HG03135 (cell line): ENCODE data around the gene DCAF8L2.
"Not testable (repeated sequence)": the region's sequence is repeated elsewhere in the genome, so short reads cannot be mapped to it uniquely, and the experiment has no call there.

Experiments used
- ATAC-seq: cut with Tn5 transposase; IDR thresholded peaks from one replicate; pipeline ENCODE4 v1.9.1; 2021; ENCODE audit warnings: mild to moderate bottlenecking, moderate library complexity; ENCODE audit not compliant: unreplicated experiment

The DCAF8L2 gene

GRCh38 chrX:27590044-27590443 is at the start of gene DCAF8L2:
TSS of gene DCAF8L2 (plus strand) at chrX:27590344. CDS start at chrX:27746896, 156,552 bp downstream.
- no peak for ATAC-seq

GRCh38 chrX:27541161-27541560 is 49.0 kb upstream of the DCAF8L2 start:
- not testable (repeated sequence) for ATAC-seq

DNA sequence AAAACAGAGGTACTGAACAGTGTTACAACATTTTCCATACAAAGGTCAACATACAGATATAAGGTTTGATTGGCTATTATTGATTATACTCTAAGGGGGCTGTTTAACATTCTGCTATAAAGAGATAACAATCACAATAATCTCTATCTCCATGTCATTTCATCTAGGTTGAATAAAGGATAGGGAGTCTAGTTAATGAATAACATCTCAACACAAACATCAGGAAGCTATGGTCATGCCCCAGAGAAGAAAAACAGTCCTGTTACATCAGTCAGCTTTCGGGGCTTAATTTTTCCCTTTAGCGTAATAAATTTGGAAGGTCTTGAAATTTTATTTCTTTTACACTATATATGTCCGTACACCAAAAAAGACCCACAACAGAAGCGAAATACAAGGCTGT is 41.5 kb upstream of the DCAF8L2 start:
- no peak for ATAC-seq

DNA sequence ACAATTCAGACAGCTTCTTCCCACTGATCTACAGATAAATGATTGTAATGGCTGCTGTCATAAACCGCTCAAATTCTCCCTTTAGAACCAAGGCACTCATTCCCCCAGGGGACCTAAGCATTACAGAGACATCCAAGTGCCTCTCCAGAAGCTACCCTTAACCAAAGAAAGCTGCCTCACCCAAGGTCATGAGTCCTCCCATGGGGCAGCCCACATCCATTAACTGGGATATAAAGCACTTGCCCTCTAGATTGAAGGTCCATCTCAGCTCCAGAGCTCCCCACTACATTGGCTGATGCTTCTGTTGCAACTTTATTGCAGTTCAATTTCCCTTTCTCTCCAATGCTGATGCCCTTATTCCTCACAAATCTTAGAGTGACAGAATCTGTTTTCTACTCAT is 40.5 kb upstream of the DCAF8L2 start:
- no peak for ATAC-seq

GRCh38 chrX:27555514-27555913 is 34.6 kb upstream of the DCAF8L2 start:
- no peak for ATAC-seq

GRCh38 chrX:27565992-27566391 is 24.2 kb upstream of the DCAF8L2 start:
- no peak for ATAC-seq

- ATAC-seq = no peak
Measured at GRCh38 chrX:27571164-27571563, 19.0 kb upstream of the DCAF8L2 start.

- ATAC-seq = no peak
Measured at GRCh38 chrX:27575565-27575964, 14.6 kb upstream of the DCAF8L2 start.

DNA sequence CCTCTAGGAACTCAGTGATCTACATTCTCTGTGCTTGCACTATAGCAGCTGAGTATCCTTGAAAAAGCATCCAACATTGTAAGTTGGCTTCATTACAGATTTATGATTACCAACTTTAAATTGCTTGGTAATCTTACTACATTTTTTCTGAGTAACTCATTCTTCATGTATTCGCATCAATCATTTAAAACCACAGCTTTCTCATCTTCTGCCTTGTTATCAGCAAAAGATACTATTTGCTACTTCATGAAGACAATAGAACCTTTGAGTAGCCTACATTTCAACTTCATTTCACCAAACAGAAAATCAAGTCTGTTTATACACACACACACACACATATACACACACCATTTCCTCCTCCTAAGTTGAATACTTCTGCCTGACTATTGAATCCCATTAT is 6.2 kb upstream of the DCAF8L2 start:
- ATAC-seq = no peak

DNA sequence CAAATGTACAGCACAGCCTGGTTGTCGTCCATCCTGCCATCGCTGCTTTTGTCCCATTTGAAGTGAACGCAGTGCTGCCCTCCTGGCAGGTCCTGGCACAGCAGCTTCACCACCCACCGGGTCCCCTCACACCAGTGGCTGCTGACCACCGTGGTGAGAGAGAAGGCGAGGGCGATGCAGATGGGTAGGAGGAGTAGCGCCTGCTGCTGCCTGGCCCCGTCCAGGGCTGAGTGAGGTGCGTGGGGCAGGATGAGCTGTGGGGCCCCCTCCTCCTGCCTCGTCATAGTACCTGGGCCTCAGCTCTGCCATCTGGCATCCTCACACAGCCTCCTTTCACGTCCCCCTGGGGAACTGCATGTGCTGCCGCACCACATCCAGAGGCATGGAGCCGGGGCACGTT is 1.8 kb downstream of the DCAF8L2 start:
- ATAC-seq = no peak

- ATAC-seq = no peak
Measured at GRCh38 chrX:27597508-27597907, 7.4 kb downstream of the DCAF8L2 start.

DNA sequence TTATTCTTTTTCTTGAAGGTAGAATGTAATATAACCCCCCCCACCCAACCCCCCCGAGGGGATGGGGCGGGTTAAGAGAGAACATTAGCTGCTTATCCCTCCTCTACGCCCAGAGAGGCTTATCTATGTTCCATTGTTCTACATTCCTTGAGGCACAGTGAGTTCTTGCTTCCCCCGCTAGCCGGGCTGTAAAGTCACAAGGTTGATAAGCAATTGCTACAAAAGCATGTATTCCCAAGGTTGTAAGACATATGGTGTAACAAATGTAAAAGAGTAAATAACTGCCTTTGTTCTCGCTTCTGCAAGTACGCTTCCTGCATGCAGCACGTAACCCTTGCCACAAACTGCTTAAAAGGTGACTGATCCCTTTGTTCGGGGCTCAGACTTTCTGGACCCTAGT is 8.2 kb downstream of the DCAF8L2 start:
- ATAC-seq = no peak

GRCh38 chrX:27599928-27600327 is 9.8 kb downstream of the DCAF8L2 start:
- no peak for ATAC-seq

DNA sequence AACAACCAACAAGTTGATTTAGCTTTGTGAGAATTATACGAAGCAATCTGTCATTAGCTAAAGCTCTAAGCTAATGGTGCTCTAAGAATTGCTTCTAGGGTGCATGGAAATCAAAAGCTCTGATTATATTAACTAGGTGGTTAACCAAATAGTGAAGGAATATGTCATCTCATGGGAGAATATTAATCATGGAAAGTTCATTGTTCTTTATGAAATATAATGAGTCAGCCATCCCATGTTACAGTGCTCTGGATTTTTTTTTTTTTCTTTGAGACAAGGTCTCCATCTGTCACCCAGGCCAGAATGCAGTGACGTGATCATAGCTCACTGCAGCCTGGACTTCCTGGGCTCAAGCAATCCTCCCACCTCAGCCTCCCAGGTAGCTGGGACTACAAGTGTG is 10.5 kb downstream of the DCAF8L2 start:
- no peak for ATAC-seq

DNA sequence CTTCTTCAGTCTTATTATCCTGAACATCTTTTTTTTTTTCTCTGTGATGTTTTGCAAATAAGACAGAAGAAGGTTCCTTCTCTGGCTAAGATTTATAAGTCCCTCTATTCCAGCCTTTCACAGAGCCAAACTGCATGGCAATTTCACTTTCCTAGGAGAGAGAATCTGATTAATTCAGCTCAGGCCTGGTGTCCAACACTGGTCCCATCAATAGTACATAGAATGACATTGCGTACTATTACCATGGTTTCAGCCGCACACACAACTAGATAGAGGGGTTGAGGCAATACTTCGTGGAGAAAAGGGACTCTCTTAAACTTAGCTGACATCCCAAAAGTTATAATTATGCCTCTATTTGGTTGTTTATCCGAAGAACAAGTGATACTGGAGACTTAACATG is 18.5 kb downstream of the DCAF8L2 start:
- no peak for ATAC-seq

DNA sequence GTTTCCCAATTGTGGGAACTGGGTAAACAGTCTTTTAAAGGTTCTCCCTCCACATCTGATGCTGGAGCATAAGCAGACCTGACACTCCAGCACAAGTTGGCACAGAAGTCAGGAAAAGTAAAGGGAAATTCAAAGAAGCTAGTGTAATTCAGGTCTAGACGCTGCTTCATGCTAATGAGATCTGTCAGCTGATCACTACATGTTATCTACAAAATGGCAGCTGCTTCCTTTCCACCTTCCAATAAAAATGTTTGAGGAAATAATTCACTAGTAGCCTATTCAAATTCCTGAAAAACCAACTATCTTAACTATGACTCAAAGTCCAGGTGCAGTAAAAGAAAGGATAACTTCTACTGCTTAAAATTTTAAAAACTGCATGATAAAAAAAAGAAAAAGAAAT is 29.3 kb downstream of the DCAF8L2 start:
- ATAC-seq = no peak

DNA sequence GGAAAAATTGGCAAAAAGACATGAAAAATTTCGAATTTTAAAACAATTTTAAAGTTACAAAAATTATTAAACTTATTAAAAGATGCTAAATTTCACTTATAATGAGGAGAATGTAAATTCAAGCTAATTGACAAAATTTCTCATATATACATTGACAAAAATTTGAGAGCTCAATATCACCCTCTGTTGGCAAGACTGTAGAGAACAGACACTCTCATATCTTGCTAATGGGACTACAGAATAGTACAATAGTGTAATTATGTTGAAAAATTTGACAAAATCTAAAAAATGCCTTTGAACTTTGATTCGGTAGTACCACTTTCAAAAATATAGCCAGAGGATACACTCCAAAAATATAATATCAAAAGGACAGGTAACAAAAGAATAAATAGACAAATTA is 29.8 kb downstream of the DCAF8L2 start:
- no peak for ATAC-seq

DNA sequence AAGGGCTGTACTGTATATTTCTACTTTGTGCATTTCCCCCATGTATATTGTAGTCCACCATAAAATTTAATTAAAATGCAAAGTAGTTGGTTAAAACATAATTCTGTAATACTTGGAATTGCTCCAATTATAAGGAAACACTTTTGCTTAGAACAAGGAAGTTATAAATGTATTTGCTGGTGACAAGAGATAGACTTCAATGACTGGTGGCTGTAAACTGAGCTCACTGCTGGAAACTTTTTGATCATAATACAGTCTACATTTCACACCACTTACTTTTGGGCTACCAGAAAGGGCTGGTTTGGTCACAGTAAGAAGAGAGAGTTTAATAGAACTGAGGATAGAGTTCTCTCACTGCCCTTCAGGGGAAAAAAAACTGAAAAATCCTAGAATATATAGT is 32.7 kb downstream of the DCAF8L2 start:
- no peak for ATAC-seq

- no peak for ATAC-seq
Measured at GRCh38 chrX:27626066-27626465, 35.9 kb downstream of the DCAF8L2 start.

- ATAC-seq = no peak
Measured at GRCh38 chrX:27633328-27633727, 43.2 kb downstream of the DCAF8L2 start.

DNA sequence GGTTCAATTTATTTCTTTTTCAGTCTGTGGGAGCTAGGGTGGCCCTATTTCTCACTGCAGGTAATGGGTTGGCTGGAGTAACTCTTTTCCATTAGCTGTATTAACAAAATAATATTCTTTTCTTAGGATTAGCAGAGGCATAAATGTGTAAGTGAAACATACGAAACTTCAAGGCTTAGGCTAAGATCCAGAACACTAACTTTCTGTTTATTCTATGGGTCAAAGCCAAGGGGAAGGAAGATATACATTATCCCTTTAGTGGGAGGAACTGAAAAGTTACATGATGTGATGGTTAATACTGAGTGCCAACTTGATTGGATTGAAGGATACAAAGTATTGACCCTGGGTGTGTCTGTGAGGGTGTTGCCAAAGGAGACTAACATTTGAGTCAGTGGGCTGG is 66.4 kb downstream of the DCAF8L2 start:
- no peak for ATAC-seq

GRCh38 chrX:27660878-27661277 is 70.7 kb downstream of the DCAF8L2 start:
- no peak for ATAC-seq

- no peak for ATAC-seq
Measured at GRCh38 chrX:27671234-27671633, 81.1 kb downstream of the DCAF8L2 start.

- no peak for ATAC-seq
Measured at GRCh38 chrX:27674491-27674890, 84.3 kb downstream of the DCAF8L2 start.
